Activated T-cell treated with anti-CD3 and anti-CD28 coated beads for 1 hour (primary cell): ENCODE data around the gene SFXN1.
"Not testable (repeated sequence)": the region's sequence is repeated elsewhere in the genome, so short reads cannot be mapped to it uniquely, and the experiment has no call there.

Experiments
- DNase-seq: peaks from one replicate; pipeline ENCODE4 v3.0.0-alpha.2; 2020; ENCODE audit warnings: low read depth

The SFXN1 gene

DNA sequence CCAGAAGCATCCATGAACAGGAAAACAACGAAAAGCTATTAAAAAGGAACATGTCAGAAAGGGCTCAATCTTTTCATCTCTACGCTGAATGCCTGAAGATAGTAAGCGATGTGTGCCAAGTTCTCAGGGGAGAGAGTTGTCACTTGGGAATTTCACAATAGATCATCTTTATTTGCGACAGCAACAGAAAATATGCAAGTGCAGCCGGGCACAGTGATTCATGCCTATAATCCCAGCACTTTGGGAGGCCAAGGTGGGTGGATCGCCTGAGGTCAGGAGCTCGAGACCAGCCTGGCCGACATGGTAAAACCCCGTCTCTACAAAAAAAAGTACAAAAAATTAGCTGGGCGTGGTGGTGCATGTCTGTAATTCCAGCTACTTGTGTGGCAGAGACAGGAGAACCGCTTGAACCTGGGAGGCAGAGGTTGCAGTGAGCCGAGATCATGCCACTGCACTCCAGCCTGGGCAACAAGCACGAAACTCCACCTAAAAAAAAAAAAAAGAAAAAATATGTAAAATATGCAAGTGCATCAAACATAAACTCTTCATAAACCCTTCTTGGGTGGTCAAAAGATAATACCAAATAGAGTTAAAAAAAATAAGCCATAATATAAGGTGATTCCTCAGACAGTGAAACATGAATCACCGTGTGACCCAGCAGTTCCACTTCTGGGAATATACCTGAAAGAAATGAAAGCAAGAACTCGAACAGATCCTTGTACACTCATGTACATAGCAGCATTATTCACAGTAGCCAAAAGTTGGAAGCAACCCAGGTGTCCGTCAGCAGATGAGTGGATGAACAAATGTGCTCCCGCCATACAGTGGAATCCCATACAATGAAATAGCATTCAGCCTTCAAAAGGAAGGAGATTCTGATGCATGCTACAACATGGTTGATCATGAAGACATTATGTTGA, 16.2 kb downstream of the SFXN1 start:
- DNase-seq: no peak

DNA sequence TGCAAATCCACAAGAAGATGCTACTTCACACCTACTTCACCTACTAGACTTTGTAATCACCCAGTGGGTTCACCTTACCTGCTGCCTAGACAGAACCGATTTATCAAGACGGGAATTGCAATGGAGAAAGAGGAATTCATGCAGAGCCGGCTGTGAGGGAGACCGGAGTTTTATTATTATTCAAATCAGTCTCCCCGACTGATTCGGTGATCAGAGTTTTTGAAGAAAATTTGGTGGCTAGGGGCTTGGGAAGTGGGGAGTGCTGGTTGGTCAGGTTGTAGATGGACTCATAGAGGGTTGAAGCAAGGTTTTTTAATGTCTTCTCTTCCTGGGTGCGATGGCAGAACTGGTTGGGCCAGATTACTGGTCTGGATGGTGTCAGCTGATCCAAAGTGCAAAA, 23.4 kb downstream of the SFXN1 start:
- no peak for DNase-seq

DNA sequence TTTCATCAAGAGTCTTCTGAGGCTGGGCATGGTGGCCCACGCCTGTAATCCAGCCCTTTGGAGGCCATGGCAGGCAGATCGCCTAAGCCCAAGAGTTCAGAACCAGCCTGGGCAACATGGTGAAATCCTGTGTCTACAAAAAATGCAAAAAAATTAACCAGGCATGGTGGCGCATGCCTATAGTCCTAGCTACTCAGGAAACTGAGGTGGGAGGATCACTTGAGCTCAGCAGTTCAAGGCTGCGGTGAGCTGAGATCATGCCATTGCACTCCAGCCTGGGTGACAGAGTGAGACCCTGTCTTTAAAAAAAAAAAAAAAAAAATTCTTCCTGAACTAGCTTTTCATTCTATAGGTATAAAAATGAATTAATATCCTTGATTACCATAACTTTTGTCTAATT, 29.3 kb downstream of the SFXN1 start:
- peak; percentile 22 for DNase-seq

DNA sequence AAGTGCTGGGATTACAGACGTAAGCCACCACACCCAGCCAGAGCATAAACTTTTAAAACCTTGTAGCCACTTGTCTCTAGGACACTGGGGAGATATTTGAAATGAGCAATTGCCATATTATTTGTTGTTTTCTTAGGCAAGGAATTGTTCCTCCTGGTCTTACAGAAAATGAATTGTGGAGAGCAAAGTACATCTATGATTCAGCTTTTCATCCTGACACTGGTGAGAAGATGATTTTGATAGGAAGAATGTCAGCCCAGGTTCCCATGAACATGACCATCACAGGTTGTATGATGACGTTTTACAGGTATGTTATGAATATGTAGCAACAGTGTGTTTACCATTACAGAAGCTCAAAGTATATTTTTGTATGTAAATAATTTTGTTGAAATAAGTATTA, 30.5 kb downstream of the SFXN1 start:
- DNase-seq: no peak

DNA sequence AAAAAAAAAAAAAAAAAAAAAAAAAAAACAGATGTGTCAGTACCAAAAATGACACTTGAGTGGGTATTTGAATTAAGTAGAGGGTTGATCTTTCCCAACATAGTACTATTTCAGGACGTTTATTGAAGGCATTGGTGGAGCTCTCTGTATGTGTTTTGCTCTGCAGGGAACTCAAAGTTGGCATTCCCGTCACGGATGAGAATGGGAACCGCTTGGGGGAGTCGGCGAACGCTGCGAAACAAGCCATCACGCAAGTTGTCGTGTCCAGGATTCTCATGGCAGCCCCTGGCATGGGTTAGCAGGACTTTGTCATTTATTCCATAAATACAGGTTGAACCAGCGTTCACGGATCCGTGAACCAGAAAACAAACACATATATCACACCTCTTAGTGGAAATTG, 34.9 kb downstream of the SFXN1 start:
- DNase-seq: no peak

DNA sequence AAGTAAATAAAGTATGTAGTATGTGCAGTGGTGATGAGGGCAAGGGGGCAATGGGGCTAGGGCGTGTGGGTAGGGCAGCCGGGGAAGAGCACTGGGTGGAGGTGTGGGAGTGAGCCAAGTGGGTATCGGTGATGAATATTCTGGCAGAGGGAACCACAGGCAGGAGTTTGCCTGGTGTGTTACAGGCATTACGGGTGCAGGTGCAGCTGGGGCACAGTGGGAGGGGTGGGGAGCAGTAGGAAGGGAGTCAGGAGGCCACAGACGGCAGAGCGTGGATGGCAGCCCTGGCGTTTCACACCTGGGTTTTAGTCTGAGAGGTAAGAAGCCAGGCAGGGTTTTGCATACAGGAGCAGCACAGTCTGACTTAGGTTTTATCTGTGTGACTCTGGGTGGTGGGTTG, 35.4 kb downstream of the SFXN1 start:
- DNase-seq: no peak

DNA sequence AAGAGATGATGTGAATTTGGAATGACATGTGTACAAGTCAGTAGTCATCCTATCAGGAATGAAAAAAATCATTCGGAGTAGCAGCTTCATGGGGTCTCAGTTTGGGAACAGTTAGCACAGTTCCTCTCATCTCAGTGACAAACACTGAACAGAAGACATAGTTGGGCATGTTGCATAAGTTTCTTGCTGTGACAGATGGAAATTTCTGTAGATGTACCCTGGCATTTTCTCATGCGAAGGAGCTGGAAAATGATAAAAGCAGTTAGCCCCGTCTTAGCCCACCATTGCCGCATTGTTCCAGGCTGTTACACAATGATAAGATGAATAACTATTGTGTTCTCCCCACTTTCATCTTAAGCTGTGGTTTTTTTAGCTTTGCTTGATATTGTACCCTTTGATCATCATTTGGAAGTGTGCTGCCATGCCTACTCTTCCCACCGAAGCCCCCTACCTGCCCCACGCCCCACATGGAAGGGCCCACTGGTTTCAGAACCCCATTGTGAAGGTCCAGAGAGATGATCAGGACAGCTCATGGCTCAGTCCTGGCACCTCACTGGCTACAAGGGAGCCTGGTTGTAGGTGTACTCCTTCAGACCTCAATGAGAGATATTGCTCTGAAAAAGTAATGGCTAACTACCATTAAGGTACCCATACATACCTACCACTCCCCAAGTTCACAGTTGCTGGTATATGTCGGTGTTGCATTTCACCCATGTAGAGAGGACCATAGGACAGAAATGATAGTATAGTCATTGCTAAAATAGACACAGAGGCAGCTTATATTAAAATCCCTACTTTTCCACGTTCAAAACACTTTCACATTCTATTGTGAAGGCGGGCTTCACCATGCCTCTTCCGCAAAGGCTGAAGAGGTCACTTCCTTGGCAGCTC, 38.8 kb downstream of the SFXN1 start:
- no peak for DNase-seq

DNA sequence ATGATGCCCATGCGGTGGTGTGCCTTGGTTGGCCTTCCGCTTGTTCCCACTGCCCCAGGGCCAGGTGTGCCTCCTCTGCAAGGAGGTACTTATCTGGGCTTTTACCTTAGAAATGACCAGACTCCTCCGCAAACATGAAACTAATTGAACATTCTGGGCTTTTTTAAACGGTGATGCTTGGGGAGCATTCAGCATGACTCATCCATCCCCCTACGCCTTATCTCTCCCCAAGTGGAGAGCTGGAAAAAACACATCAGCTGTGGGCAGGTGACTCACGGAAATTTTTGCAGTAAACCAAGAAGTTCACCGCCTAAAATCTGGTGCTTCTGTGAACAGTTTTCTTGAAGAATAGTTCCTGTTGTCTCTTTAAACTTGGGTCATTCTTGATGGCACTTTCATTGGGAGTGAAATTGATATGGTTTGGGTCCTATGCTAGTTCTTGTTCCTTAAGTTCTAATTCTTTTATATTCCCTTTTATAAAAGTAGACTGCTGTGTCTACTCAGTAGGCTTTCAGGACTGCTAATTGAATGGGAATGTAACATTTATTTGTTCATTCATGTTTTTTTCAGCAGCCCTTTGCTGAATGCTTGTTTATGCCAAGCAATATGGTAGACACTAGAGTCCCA, 39.6 kb downstream of the SFXN1 start:
- DNase-seq: peak; percentile 52

DNA sequence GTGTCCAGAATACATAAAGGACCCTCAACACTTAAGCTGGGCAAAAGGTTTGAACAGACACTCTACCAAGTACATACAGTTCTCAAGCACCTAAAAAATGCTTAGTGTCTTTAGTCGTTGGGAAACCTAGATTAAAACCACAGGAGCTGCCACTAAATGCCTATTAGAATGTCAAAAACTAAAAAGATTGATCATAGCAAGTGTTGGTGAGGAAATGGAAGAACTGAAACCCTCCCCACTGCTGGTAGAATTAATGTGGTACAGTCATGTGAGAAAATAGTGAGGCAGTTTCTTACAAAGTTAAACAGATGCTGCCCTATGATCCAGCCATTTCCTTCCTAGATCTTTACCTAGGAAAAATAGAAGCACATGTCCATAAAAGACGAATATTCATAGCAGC, 40.6 kb downstream of the SFXN1 start:
- no peak for DNase-seq

DNA sequence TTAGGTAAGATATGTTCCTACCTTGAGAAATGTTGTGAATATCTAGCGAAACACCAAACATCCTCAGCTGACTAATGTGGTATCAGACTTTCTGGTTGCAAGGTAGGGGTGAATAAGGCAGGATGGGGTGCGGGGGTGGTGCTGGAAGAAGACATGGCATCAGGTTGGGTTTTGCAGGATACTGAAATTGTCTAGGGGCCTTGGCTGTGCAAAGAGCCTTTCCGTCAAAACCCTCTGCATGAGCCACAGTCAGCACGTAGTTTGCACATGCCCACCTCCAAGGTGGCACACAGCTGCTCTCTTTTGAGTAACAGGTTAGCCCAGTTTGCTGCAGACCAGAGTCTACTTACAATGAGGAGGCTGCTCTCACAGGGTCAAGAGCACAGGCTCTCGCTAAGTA, 42.0 kb downstream of the SFXN1 start:
- no peak for DNase-seq

DNA sequence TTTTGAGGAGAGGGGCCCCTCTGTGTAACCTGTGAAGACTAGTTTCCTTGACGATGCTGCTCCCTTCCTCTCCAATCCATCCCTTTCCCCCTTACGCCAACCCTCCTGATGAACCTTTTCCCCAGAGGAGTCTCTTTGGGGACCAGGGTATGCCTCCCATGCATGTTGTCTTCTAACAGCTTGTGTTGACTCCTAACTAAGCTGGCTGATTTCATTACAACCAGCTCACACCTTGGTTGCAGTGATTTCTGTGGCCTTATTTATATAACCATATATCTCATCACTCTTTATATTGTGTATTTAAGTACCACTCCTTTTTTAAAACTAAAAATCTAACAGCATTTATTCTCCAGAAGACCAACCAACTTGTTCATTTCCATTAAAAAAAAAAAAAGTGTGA, 42.5 kb downstream of the SFXN1 start:
- no peak for DNase-seq

DNA sequence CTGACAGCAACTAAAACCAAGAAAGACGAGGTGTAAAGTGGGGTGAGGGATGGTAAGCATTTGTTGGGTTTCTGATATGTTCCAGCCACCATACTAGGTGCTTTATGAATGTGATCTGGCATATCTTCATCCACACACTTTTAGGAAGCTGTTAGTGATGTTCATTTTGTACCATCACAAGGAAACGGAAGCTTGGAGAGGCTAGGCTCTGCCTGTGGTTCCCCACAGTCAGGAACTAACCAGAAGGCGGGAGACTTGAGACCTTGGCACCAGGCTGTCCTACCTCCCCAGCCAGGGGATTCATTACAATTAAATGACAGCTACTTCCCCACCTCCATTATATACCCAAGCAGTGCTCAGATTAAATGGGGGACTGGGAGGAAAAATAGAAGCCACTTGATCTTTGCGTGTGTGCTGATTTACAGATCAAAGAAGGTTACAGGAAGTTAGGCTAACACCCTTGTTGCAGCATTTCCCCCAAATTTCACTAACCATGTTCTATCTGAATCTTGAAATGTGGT, 43.0 kb downstream of the SFXN1 start:
- no peak for DNase-seq

DNA sequence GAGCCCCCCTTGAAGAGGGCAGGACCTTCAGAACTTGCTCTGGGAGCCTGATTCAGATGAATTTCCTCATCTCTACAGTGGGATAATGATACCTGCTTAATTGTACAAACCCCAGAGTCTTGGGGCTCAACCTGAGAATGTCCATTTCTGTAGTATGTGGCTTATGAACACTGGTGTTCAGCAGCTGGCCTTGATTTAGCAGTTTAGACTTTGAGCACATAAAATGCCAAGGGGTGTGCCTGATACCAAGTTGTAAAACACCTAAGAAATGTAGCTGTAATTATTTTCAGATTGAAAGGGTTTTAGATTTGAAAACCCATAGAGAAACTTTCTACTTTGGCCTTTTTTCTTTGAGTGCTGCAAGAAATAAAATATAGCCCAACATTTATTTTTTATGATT, 44.9 kb downstream of the SFXN1 start:
- no peak for DNase-seq

DNA sequence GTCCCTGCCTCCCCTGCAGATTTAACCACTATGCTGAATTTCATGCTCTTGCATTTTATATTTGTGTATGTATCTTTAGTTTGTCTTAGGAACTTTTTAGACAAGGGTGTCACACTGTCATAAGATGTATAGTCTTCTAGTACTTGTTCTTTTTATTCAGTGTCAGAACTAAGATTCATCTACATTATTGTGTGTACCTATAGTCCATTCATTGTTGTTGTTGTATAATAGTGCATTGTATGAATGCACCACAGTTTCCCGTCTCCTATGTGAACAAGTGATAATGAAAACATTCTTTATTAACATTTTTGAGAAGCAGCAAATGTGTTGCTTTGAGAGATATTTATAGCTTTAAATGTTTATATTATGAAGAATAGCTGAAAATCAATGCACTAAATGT, 45.9 kb downstream of the SFXN1 start:
- no peak for DNase-seq

DNA sequence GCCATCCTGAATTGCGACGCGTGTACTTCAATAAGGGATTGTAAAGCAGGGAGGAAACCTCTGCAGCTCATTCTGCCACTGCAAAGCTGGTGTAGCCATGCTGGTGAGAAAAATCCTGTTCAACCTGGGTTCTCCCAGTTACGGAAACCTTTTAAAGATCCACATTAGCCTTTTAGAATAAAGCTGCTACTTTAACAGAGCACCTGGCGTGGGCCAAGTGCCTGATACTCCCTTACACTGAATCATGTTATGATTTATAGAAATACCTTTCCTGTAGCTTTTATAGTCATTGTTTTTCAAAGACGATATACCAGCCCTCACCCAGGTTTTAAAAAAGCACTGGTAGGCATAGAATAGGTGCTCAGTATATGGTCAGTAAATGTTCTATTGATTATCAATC, 48.3 kb downstream of the SFXN1 start:
- DNase-seq: no peak

DNA sequence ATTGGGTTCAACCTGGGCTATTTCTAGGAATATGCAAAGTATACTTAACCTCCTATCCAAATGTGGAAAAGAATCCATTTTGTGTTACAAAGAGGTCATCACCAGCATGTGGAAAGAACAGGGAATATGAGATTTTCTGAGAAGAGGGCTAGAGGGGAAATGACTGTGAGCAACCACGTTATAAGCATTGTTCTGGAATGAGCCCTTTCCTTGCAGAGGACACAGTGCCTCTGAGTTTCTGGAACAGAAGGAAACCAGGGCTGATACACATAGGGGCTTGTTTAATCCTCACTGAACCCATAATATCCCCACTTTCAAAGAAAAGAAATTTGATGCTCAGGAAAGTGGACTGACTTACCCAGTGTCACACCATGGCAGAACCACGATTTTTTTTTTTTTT, 53.0 kb downstream of the SFXN1 start:
- no peak for DNase-seq

DNA sequence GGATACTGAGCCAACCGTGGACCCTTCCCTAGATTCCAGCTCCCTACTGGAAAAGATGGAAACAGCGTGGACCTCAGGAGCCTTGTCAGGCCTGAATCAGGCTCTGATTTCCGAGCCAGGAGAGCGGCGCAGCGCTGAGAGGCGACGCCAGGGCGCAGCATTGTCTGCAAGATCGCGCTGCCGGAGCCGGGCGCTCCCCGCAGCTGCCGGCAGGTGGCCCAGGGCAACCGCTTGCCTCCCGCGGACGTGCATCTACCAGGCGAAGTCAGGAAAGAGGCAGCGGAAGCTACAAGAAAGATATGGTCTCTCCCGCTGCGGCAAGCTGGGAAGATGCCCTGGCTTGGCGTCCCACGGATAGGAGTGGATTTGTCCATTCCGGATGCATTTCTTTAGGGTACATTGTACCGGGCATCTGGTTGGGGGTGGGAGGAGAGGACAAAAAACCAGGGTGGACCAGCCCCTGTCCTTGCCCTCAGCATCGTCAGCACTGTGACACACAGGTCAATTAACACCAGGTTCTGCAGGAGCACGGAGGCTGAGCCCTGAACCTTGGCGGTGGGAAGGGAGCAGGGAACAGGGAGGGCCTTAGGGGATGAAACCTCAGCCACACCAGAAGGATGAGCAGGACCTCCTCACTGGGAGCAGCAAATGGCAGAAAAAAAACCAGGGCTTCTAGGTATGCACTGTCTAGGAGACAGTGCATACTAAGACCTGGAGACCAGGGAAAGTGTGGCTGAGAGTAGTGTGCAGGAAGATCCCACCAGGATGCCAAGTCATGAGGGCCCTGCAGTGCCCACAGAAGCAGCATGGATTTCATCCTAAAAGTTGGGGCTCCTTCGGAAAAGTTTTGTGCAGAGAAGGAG, 55.9 kb downstream of the SFXN1 start:
- DNase-seq: peak; percentile 76

DNA sequence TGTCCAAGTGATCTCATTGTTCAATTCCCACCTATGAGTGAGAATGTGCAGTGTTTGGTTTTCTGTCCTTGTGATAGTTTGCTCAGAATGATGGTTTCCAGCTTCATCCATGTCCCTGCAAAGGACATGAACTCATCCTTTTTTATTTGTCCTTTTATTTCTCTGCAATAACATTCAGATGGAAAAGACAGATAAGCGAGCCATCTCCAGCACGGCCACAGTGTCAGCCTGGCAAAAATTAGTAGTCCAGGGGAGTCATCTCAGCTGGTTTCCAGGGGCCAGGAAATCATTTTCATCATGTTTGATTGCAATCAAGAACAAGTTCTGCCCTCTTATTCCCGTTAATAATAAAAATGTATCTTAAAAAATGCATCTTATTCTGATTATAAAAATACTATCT, 57.0 kb downstream of the SFXN1 start:
- not testable (repeated sequence) for DNase-seq

DNA sequence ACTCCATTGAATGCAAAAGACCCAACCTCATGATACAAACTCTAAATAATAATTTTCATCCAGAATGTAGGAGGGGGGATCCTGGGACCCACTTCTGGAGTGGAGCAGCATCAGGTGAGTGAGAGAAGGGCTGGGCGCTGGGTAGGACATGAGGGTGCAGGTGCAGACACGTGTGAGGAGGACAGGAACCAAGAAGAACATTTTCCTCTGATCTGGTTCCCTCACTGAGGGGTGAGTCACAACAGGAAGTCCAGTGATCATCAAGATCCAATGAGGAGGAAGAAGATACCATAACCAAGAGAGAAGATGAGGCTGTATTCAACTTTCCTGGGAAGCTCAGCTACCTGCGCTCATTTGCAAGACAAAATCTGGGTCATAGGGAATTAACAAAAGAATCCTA, 57.4 kb downstream of the SFXN1 start:
- DNase-seq: no peak

DNA sequence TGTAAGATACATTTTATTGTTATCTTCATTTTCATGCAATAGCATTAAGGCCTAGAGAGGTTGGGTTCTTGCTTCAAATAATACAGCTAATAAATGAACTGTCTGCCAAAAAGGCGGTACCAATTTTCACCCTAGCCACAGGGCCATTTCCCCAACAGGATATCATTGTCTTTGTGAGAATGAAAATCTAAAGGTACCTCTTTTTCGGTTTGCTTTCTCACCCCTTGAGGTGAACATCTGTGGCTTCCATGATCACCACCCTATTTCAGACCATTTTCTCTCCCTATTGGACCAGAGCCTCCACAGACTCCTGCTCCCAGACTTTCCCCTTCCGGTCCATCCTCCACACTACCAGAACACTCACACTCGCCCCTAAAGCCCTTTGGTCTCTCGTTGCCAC, 60.2 kb downstream of the SFXN1 start:
- no peak for DNase-seq

DNA sequence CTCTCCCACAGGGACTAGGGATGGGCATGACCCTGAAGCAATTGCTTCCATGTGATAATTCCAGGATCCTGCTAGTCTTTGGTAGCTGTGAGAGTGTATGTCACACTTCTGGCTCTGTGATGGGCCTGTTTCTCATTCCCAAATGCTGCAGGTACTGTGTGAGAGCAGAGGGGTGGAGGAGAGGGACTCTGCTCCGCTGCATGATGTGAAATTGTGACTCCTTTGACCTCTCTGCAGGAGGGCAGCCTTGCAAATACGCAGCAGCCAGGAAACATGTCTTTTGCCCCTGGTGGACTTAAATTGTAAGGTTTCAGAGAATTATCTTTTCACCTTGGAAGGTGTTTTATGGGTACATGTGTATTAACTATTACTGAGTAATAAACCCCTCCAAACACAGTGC, 61.6 kb downstream of the SFXN1 start:
- DNase-seq: no peak

DNA sequence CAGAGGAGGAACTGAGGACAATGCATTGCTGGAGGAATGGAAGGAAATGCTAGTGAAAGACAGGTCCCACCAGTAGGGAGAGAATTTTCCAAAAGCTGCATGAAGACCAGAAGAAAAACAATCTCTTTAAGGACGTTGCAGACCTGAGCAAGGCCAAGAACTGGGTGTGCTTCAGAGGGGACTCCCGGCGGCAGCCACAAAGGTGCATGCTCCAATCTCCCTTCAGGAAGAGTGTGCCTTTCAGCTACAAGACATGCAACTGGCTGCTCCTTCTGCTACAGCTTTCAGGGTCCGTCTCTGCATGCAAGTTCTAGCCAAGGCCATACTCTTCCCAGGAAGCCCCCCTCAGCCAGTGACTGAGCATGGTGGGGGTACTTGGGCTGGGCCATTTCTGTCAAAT, 62.9 kb downstream of the SFXN1 start:
- DNase-seq: no peak
